Esophagus squamous epithelium (tissue), 5 donors: ENCODE results near the gene TTF2. TPM values are rescaled to one million over a fixed set of nuclear protein-coding genes. Genes with fewer than 3 reads are reported as not detected.

Experiments
- DNase-seq: peaks from one replicate; lab custom pipeline; 2025; lab: John Stamatoyannopoulos, UW
- H3K27ac ChIP-seq, 4 donors: fragments of 200-600 bp; sonication (generic); one replicate each; pipeline ENCODE4 v1.5.1; 2016 to 2019; ENCODE audit warnings: mild to moderate bottlenecking in 1 of 4
- H3K27me3 ChIP-seq, 4 donors: fragments of 200-600 bp; sonication (generic); 1 replicate in 3 of 4; 2 replicates in 1 of 4; pipeline versions ENCODE4 v1.5.1 to v1.6.0; 2017 to 2021; ENCODE audit warnings: antibody characterized with exemption in 1 of 4
- H3K36me3 ChIP-seq, 3 donors: fragments of 200-600 bp; sonication (generic); one replicate each; pipeline ENCODE4 v1.5.1; 2016 to 2019
- H3K4me1 ChIP-seq, 3 donors: fragments of 200-600 bp; sonication (generic); one replicate each; pipeline ENCODE4 v1.5.1; 2017 to 2019
- H3K4me3 ChIP-seq, 4 donors: fragments of 200-600 bp; sonication (generic); 1 replicate in 3 of 4; 2 replicates in 1 of 4; pipeline ENCODE4 v1.5.1; 2016 to 2019; ENCODE audit warnings: mild to moderate bottlenecking in 2 of 4, moderate library complexity in 1 of 4
- H3K9me3 ChIP-seq, 3 donors: fragments of 200-600 bp; sonication (generic); one replicate each; pipeline ENCODE4 v1.5.1; 2016 to 2019
- POLR2A ChIP-seq, 4 donors: fragments of 450-650 bp; IDR thresholded peaks; one replicate each; pipeline ENCODE4 v1.6.1; 2017; ENCODE audit warnings: antibody characterized with exemption in 4 of 4, mild to moderate bottlenecking in 4 of 4, moderate library complexity in 3 of 4
- WGBS, 2 donors: methylation state at CpG; one replicate each; pipeline ENCODE4 v1.1.5; 2018; 5-methylcytosine and 5-hydroxymethylcytosine counted together
- intact Hi-C: fragments of 100-400 bp; cut with DNase I; formaldehyde crosslinking; loops from one replicate; pipeline ENCODE4 v1.15.0; 2022
- total RNA-seq, 4 donors: library from RNA; depleted of rRNA; stranded (reverse); fragments of >200 nt; gene quantifications; one replicate each; pipeline ENCODE4 v1.1.0, GENCODE V29; 2016
- TF ChIP-seq, protein P1 (sequence below), 6 experiments: fragments of 450-650 bp in 4 of 6; fragments of 200-600 bp in 2 of 6; sonication (generic) in 2 of 6; IDR thresholded peaks; one replicate each; pipeline ENCODE4 v1.5.1; 2016 to 2019; ENCODE audit warnings: antibody characterized with exemption in 6 of 6, mild to moderate bottlenecking in 4 of 6, moderate library complexity in 4 of 6
- donor health status: DM: yes; HTN: yes; CAD: no.

The TTF2 gene
- total RNA-seq, 4 donors from 2014 or later, result 7.2 to 24.2 (median 19.2) TPM

DNA sequence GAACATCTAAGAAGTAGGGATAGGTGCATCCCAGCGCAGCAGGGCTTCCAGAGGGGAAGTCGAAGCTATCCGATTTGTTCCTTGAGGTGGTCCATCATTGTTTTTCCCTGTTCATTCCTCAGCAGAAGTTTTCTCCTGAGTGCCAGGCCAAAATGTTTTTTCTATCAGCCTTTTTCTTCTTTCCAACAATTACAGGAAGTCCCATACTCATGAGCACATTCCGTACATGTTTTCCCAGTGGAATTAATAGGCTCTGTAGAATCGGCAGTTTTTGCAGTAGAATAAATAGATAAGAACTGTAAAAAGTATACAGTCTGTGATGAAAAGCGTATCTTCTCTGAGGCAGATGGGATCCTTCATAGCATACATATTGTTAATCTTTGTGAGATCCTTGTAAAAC lies 33.8 kb upstream of the TTF2 start:
- H3K9me3 ChIP-seq, result no peaks in the 10 kb centered on the region
- no peaks in the 10 kb centered on the region for H3K36me3 ChIP-seq
- H3K27me3 ChIP-seq, result no peaks in the 10 kb centered on the region
- H3K27ac ChIP-seq, result no peak overlapping the region
- H3K4me1 ChIP-seq, result no peaks in the 10 kb centered on the region
- TF ChIP-seq, protein P1, sequence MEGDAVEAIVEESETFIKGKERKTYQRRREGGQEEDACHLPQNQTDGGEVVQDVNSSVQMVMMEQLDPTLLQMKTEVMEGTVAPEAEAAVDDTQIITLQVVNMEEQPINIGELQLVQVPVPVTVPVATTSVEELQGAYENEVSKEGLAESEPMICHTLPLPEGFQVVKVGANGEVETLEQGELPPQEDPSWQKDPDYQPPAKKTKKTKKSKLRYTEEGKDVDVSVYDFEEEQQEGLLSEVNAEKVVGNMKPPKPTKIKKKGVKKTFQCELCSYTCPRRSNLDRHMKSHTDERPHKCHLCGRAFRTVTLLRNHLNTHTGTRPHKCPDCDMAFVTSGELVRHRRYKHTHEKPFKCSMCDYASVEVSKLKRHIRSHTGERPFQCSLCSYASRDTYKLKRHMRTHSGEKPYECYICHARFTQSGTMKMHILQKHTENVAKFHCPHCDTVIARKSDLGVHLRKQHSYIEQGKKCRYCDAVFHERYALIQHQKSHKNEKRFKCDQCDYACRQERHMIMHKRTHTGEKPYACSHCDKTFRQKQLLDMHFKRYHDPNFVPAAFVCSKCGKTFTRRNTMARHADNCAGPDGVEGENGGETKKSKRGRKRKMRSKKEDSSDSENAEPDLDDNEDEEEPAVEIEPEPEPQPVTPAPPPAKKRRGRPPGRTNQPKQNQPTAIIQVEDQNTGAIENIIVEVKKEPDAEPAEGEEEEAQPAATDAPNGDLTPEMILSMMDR (IDR thresholded peaks at IDR 0.05), result no peak
- TF ChIP-seq POLR2A (IDR thresholded peaks at IDR 0.05), result no peak
- DNase-seq, result no peak
- 76 to 84% methylated on average over 6 of the region's 6 CpGs for WGBS, 2 donors
- H3K4me3 ChIP-seq, result no peak overlapping the region
- intact Hi-C loops, result no loop called here

DNA sequence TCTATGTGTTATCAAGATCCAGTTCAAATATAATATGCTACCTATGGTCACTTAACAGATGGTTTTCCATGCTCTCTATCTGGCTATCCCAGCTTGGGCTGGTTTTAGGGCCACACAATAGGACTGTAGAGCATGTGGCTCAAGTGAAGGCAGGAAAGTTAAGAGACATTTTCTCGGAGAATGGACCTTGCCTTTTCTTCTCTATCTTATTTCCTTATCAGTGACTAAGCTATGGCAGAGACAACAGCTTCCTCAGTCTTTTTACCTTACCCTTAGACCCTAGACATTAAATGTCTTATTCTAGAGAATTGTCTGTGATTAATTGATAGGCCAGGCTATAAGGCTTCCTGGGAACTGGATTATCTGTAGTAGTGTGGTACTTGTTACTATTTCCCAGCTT lies 30.4 kb upstream of the TTF2 start:
- TF ChIP-seq, protein P1 (IDR thresholded peaks at IDR 0.05), result no peak
- no peak for TF ChIP-seq POLR2A (IDR thresholded peaks at IDR 0.05)
- H3K4me1 ChIP-seq, result no peaks in the 10 kb centered on the region
- no peak overlapping the region for H3K27ac ChIP-seq
- intact Hi-C loops, result no loop called here
- 72 to 75% methylated on average over 1 of the region's 1 CpG for WGBS, 2 donors
- H3K4me3 ChIP-seq, result no peak overlapping the region
- no peaks in the 10 kb centered on the region for H3K27me3 ChIP-seq
- DNase-seq, result no peak
- no peaks in the 10 kb centered on the region for H3K36me3 ChIP-seq
- no peaks in the 10 kb centered on the region for H3K9me3 ChIP-seq

DNA sequence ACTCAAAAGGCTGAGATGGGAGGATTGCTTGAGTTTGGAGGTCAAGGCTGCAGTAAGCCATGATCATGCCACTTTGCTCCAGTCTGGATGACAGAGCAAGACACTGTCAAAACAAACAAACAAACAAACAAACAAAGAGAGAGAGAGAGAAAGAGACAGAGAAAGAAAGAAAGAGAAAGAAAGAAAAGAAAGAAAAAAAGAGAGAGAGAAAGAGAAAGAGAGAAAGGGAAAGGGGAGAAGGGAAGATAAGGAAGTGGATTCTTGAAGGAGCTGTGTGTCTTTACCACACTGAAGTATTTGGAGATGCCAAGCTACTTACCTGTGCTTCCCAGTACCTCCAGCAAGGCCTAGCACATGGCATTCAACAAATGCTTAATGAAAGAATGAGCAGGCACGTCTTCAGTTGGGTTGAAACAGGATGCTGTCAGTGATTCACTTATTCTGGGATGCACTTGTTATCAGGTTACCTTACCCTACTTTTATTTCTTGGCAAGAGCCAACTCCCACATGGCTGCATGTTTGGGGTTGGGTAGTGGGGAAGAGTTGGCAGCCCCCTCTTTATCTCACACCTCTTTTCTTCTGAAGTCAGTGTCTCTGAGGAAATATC lies 29.8 kb upstream of the TTF2 start:
- H3K27me3 ChIP-seq, result no peaks in the 10 kb centered on the region
- intact Hi-C loops, result no loop called here

DNA sequence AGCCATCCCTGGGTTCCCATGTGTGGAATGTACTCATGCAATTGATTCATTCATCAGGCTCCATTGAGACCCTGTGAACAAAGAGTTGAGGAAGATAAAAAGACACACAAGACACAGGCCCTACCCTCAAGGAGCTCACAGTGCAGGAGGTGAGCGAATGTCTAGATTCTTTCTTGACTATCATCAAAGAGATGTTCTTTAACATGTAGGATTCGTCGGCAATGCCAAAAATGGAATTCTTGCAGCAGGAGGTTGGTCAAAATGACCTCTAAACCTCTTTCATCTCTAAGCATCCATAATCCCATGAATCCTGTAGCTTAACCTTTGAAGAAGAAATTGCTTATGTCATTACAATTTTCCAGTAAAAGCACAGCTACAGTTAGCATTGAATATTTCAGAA lies 27.9 kb upstream of the TTF2 start:
- Histone ChIP-seq H3K27ac (no peak overlapping the region), H3K4me3 (no peak overlapping the region), H3K9me3 (no peaks in the 10 kb centered on the region), H3K36me3 (no peaks in the 10 kb centered on the region), H3K4me1 (no peaks in the 10 kb centered on the region), H3K27me3 (no peaks in the 10 kb centered on the region)
- no peak for TF ChIP-seq POLR2A (IDR thresholded peaks at IDR 0.05)
- TF ChIP-seq, protein P1 (IDR thresholded peaks at IDR 0.05), result no peak
- WGBS, 2 donors, result 85% methylated on average over 3 of the region's 3 CpGs
- intact Hi-C loops, result no loop called here
- no peak for DNase-seq

More for the DNA sequence above, 29.8 kb upstream of the TTF2 start:
- Histone ChIP-seq H3K4me1 (no peaks in the 10 kb centered on the region), H3K4me3 (no peak overlapping the region), H3K27ac (no peak overlapping the region), H3K36me3 (no peaks in the 10 kb centered on the region), H3K9me3 (no peaks in the 10 kb centered on the region)
- no peak for DNase-seq
- WGBS, 2 donors, result 67 to 100% methylated on average over 1 of the region's 1 CpG
- no peak for TF ChIP-seq POLR2A (IDR thresholded peaks at IDR 0.05)
- TF ChIP-seq, protein P1 (IDR thresholded peaks at IDR 0.05), result no peak

DNA sequence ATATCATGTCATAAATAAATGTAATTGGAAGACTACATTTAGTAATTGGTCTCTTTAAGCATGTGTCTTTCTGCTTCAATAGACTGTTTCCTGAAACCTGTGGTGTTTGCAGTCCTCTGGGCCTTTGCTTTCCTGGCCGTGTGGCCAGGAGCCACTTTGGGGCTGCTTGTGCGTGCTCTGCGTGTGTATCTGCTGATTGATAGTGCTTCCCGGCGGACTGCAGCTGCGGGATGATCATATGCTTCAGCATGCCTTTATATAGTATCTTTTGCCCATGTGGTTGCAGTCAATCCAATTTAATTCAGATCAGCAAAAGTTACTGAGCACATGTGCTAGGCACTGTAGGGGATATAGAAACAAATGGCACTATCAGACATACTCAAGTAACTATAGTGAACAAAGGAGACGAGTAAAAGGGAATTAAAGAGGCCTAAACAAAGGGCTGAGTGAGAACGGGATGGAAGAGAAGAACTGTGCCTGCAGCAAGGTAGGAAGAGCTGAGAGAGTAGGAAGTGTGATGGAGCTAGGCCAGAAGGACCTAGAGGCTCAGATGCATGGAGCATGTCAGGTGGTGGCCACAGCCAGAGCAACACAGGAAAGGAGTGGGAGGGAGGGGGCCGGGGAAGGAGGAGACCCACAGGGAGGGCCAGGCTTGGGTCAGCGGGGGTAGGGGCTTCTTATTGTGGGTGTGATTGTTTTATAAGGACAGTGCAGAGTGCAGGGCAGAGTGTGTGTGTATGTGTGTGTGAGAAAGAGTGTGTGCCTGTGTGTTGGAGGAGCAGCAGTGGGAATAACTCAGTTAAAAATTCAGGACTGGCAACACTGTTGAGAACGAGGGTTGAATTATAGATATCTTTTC lies 27.2 kb upstream of the TTF2 start:
- TF ChIP-seq, protein P1 (IDR thresholded peaks at IDR 0.05), result no peak
- TF ChIP-seq POLR2A (IDR thresholded peaks at IDR 0.05), result no peak
- H3K9me3 ChIP-seq, result no peaks in the 10 kb centered on the region
- no peaks in the 10 kb centered on the region for H3K4me1 ChIP-seq
- H3K4me3 ChIP-seq, result no peak overlapping the region
- intact Hi-C loops, result no loop called here
- H3K27me3 ChIP-seq, result no peaks in the 10 kb centered on the region
- H3K36me3 ChIP-seq, result no peaks in the 10 kb centered on the region
- DNase-seq, result no peak
- H3K27ac ChIP-seq, result no peak overlapping the region
- WGBS, 2 donors, result 74 to 82% methylated on average over 10 to 11 of the region's 11 CpGs
